Caki2 (cell line): ENCODE results near the gene FGF19. TPM values are rescaled to one million over a fixed set of nuclear protein-coding genes. Genes with fewer than 3 reads are reported as not detected.

ENCODE experiments used
- DNase-seq: peaks from one replicate; pipeline ENCODE4 v3.0.0-alpha.2; 2015; ENCODE audit warnings: low read depth
- in situ Hi-C: cut with HindIII; loops from 2 replicates; pipeline ENCODE4 v1.10.0; 2016; ENCODE audit warnings: low sequenced_read_pairs, low pct_unique_long_range_greater_than_20kb, mixed read lengths
- total RNA-seq: library from RNA; depleted of rRNA; stranded (reverse); fragments of >200 nt; shearing (Covaris generic); gene quantifications from 2 replicates; pipeline ENCODE4 v1.2.3, GENCODE V29; 2014; ENCODE audit warnings: low replicate concordance

The FGF19 gene
- total RNA-seq, 1 experiment from 2014 or later: not detected

GRCh38 chr11:69682681-69683326 is 21.0 kb downstream of the FGF19 start:
- in situ Hi-C loops: no loop called here

GRCh38 chr11:69682221-69682620 is 21.6 kb downstream of the FGF19 start:
- peak; percentile 52 for DNase-seq
- in situ Hi-C loops: no loop called here

More at GRCh38 chr11:69682681-69683326, 21.0 kb downstream of the FGF19 start:
- DNase-seq: no peak

- DNase-seq: no peak
- in situ Hi-C loops: no loop called here
Observed at GRCh38 chr11:69680688-69681087, 23.1 kb downstream of the FGF19 start.

- in situ Hi-C loops: no loop called here
- DNase-seq: no peak
Observed at GRCh38 chr11:69677749-69678148, 26.1 kb downstream of the FGF19 start.

GRCh38 chr11:69674886-69675714 is 28.7 kb downstream of the FGF19 start, which contains the start of gene LTO1:
TSS of gene LTO1 (minus strand) at chr11:69675353. CDS start at chr11:69675239, 114 bp downstream.
- in situ Hi-C loops: loop anchor here (25.0 kb wide), 1 partner anchor 563 kb away; no protein-coding TSS in a partner anchor
- DNase-seq: peak; percentile 94

GRCh38 chr11:69674267-69674885 is 29.4 kb downstream of the FGF19 start:
- DNase-seq: no peak
- in situ Hi-C loops: loop anchor here (25.0 kb wide), 1 partner anchor 562 kb away; no protein-coding TSS in a partner anchor

- no peak for DNase-seq
- in situ Hi-C loops: loop anchor here (25.0 kb wide), 1 partner anchor 560 kb away; no protein-coding TSS in a partner anchor
Observed at GRCh38 chr11:69671734-69672465, 31.9 kb downstream of the FGF19 start.

GRCh38 chr11:69670158-69670845 is 33.5 kb downstream of the FGF19 start:
- in situ Hi-C loops: loop anchor here (25.0 kb wide), 1 partner anchor 558 kb away; no protein-coding TSS in a partner anchor
- peak; percentile 53 for DNase-seq

- in situ Hi-C loops: loop anchor here (25.0 kb wide), 1 partner anchor 557 kb away; no protein-coding TSS in a partner anchor
- no peak for DNase-seq
Observed at GRCh38 chr11:69669486-69669885, 34.3 kb downstream of the FGF19 start.

GRCh38 chr11:69667619-69668604 is 35.9 kb downstream of the FGF19 start:
- in situ Hi-C loops: loop anchor here (25.0 kb wide), 1 partner anchor 556 kb away; no protein-coding TSS in a partner anchor
- DNase-seq: no peak

GRCh38 chr11:69666752-69667536 is 36.9 kb downstream of the FGF19 start:
- in situ Hi-C loops: loop anchor here (25.0 kb wide), 1 partner anchor 555 kb away; no protein-coding TSS in a partner anchor
- no peak for DNase-seq

- in situ Hi-C loops: loop anchor here (25.0 kb wide), 1 partner anchor 554 kb away; no protein-coding TSS in a partner anchor
- DNase-seq: no peak
Observed at GRCh38 chr11:69666261-69666660, 37.6 kb downstream of the FGF19 start.

GRCh38 chr11:69665669-69666068 is 38.2 kb downstream of the FGF19 start:
- in situ Hi-C loops: loop anchor here (25.0 kb wide), 1 partner anchor 553 kb away; no protein-coding TSS in a partner anchor
- DNase-seq: no peak

GRCh38 chr11:69664901-69665300 is 38.9 kb downstream of the FGF19 start:
- in situ Hi-C loops: loop anchor here (25.0 kb wide), 1 partner anchor 553 kb away; no protein-coding TSS in a partner anchor
- no peak for DNase-seq

- in situ Hi-C loops: loop anchor here (25.0 kb wide), 1 partner anchor 552 kb away; no protein-coding TSS in a partner anchor
- DNase-seq: no peak
Observed at GRCh38 chr11:69664103-69664775, 39.6 kb downstream of the FGF19 start.
